OCI-LY1 (cell line): ENCODE results near the gene FOS.
"Not testable (repeated sequence)": the region's sequence is repeated elsewhere in the genome, so short reads cannot be mapped to it uniquely, and the experiment has no call there.

Experiments used
- CTCF ChIP-seq: fragments of 200-600 bp; sonication (generic), shearing (Covaris generic); IDR thresholded peaks from 2 replicates; pipeline ENCODE4 v1.5.1; 2017; ENCODE audit warnings: mild to moderate bottlenecking, antibody characterized with exemption, low read length, moderate library complexity, mixed read lengths
- EZH2 ChIP-seq: fragments of 200-600 bp; sonication (generic), shearing (Covaris generic); IDR thresholded peaks from 2 replicates; pipeline ENCODE4 v1.8.0; 2017; ENCODE audit warnings: borderline replicate concordance, mixed run types, mild to moderate bottlenecking, antibody characterized with exemption, low read length, moderate library complexity, mixed read lengths

GRCh38 chr14:75235198-75235597 is 43.4 kb upstream of the FOS start:
- TF ChIP-seq CTCF, EZH2: not testable (repeated sequence)
